ENCODE results near the gene ZNF774. TPM values are rescaled to one million over a fixed set of nuclear protein-coding genes. Genes with fewer than 3 reads are reported as not detected.
"Not testable (repeated sequence)": the region's sequence is repeated elsewhere in the genome, so short reads cannot be mapped to it uniquely, and the experiment has no call there.

The ZNF774 gene
- total and polyA plus RNA-seq, 4 donors: 0.19 to 1.0 (median 0.48) TPM

DNA sequence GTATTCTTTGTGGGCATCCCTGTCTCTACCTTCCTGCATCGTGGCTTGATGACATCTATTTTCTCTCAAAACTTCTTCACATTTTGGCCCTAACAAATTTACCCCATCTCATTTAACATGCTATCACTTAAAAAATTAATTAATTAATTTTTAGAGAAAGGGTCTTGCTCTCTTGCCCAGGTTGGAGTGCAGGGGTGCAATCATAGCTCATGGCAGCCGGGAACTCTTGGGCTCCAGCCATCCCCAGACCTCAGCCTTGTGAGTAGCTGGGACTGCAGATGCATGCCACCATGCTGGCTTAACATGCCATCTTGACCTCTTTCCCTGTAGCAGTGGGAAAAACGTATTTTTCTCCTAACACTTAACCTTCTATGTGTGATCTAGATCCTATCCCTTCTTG is 56.6 kb downstream of the ZNF774 start:
- Histone ChIP-seq H3K4me1 (ENCODE audit: control insufficient read depth in 4 of 4, insufficient read depth in 4 of 4, low read length in 3 of 4) (peaks cover 0 to 4% (median under 1%) of the 10 kb centered on the region in 4 donors), H3K27ac (ENCODE audit: low read depth in 1 of 2, low read length in 2 of 2) (no peak overlapping the region)

GRCh38 chr15:90409587-90409986 is 57.5 kb downstream of the ZNF774 start:
- not testable (repeated sequence) for H3K36me3 ChIP-seq (ENCODE audit: control insufficient read depth in 4 of 4, insufficient read depth in 3 of 4, low read depth in 1 of 4, low read length in 3 of 4); H3K27ac ChIP-seq (ENCODE audit: low read depth in 1 of 2, low read length in 2 of 2); H3K9me3 ChIP-seq (ENCODE audit: control insufficient read depth in 4 of 4, low read length in 3 of 4); DNase-seq (ENCODE audit: low spot score); H3K27me3 ChIP-seq (ENCODE audit: control insufficient read depth in 4 of 4, insufficient read depth in 4 of 4, low read length in 3 of 4); H3K4me1 ChIP-seq (ENCODE audit: control insufficient read depth in 4 of 4, insufficient read depth in 4 of 4, low read length in 3 of 4); H3K9ac ChIP-seq (ENCODE audit: low read depth in 1 of 2, low read length in 2 of 2); H3K4me3 ChIP-seq (ENCODE audit: low read depth in 1 of 3, low read length in 3 of 3)
- WGBS: 93% methylated on average over 3 of the region's 3 CpGs

More for the DNA sequence above, 56.6 kb downstream of the ZNF774 start:
- WGBS: 93% methylated on average over 3 of the region's 3 CpGs
- no peak for DNase-seq (ENCODE audit: low spot score)
- Histone ChIP-seq H3K36me3 (ENCODE audit: control insufficient read depth in 4 of 4, insufficient read depth in 3 of 4, low read depth in 1 of 4, low read length in 3 of 4) (no peaks in the 10 kb centered on the region), H3K9ac (ENCODE audit: low read depth in 1 of 2, low read length in 2 of 2) (no peak overlapping the region), H3K9me3 (ENCODE audit: control insufficient read depth in 4 of 4, low read length in 3 of 4) (no peaks in the 10 kb centered on the region), H3K4me3 (ENCODE audit: low read depth in 1 of 3, low read length in 3 of 3) (no peak overlapping the region), H3K27me3 (ENCODE audit: control insufficient read depth in 4 of 4, insufficient read depth in 4 of 4, low read length in 3 of 4) (no peaks in the 10 kb centered on the region)
- TF ChIP-seq FOXA1 (IDR thresholded peaks at IDR 0.05) (no peak), RXRA (IDR thresholded peaks at IDR 0.05) (no peak), HNF4A (conservative IDR thresholded peaks at IDR 0.05) (no peak), JUND (IDR thresholded peaks at IDR 0.05) (no peak), NR2F2 (IDR thresholded peaks at IDR 0.05) (no peak), EGR1 (IDR thresholded peaks at IDR 0.05; ENCODE audit: low read depth in 2 of 2) (no peak), GABPA (IDR thresholded peaks at IDR 0.05 in 1 of 2, conservative IDR thresholded peaks at IDR 0.05 in 1 of 2) (no peak), SP1 (IDR thresholded peaks at IDR 0.05) (no peak), FOXA2 (IDR thresholded peaks at IDR 0.05) (no peak), HNF4G (IDR thresholded peaks at IDR 0.05) (no peak), ZBTB33 (IDR thresholded peaks at IDR 0.05) (no peak), CTCF (IDR thresholded peaks at IDR 0.05; ENCODE audit: low read depth, low read length, missing input control) (no peak)
- TF ChIP-seq, protein P1, sequence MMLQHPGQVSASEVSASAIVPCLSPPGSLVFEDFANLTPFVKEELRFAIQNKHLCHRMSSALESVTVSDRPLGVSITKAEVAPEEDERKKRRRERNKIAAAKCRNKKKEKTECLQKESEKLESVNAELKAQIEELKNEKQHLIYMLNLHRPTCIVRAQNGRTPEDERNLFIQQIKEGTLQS (IDR thresholded peaks at IDR 0.05): no peak
- TF ChIP-seq, protein P2, sequence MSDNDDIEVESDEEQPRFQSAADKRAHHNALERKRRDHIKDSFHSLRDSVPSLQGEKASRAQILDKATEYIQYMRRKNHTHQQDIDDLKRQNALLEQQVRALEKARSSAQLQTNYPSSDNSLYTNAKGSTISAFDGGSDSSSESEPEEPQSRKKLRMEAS (IDR thresholded peaks at IDR 0.05): no peak

- not testable (repeated sequence) for H3K9ac ChIP-seq (ENCODE audit: low read depth in 1 of 2, low read length in 2 of 2); H3K36me3 ChIP-seq (ENCODE audit: control insufficient read depth in 4 of 4, insufficient read depth in 3 of 4, low read depth in 1 of 4, low read length in 3 of 4); H3K4me3 ChIP-seq (ENCODE audit: low read depth in 1 of 3, low read length in 3 of 3); DNase-seq (ENCODE audit: low spot score); H3K9me3 ChIP-seq (ENCODE audit: control insufficient read depth in 4 of 4, low read length in 3 of 4); H3K27ac ChIP-seq (ENCODE audit: low read depth in 1 of 2, low read length in 2 of 2); H3K4me1 ChIP-seq (ENCODE audit: control insufficient read depth in 4 of 4, insufficient read depth in 4 of 4, low read length in 3 of 4); H3K27me3 ChIP-seq (ENCODE audit: control insufficient read depth in 4 of 4, insufficient read depth in 4 of 4, low read length in 3 of 4)
- 95% methylated on average over 4 of the region's 4 CpGs for WGBS
Observed at GRCh38 chr15:90410316-90410715, 58.2 kb downstream of the ZNF774 start.

Data from liver (tissue), 9 donors.